ENCODE results near the gene HDDC3.

GRCh38 chr15:90907838-90908507 lies 24.4 kb downstream of the HDDC3 start:
- no peak for TF ChIP-seq CTCF (IDR thresholded peaks at IDR 0.05)
- TF ChIP-seq POLR2A (IDR thresholded peaks at IDR 0.05) = no peak

All from lower leg skin (tissue), 3 donors.